Measurements from ENCODE around the gene OPRM1. TPM values are rescaled to one million over a fixed set of nuclear protein-coding genes. Genes with fewer than 3 reads are reported as not detected.

The OPRM1 gene
- total and polyA plus RNA-seq, 2 of the 8 experiments (the other 6 are each of a cell fraction or from before 2014, with no cell fraction given), result not detected

- TF ChIP-seq, protein P1, sequence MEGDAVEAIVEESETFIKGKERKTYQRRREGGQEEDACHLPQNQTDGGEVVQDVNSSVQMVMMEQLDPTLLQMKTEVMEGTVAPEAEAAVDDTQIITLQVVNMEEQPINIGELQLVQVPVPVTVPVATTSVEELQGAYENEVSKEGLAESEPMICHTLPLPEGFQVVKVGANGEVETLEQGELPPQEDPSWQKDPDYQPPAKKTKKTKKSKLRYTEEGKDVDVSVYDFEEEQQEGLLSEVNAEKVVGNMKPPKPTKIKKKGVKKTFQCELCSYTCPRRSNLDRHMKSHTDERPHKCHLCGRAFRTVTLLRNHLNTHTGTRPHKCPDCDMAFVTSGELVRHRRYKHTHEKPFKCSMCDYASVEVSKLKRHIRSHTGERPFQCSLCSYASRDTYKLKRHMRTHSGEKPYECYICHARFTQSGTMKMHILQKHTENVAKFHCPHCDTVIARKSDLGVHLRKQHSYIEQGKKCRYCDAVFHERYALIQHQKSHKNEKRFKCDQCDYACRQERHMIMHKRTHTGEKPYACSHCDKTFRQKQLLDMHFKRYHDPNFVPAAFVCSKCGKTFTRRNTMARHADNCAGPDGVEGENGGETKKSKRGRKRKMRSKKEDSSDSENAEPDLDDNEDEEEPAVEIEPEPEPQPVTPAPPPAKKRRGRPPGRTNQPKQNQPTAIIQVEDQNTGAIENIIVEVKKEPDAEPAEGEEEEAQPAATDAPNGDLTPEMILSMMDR (IDR thresholded peaks at IDR 0.05; ENCODE audit: control extremely low read depth in 1 of 3, insufficient read depth in 1 of 3, low read depth in 1 of 3, low read length in 3 of 3), result no peak
- no peak for TF ChIP-seq FOSL1 (IDR thresholded peaks at IDR 0.05; ENCODE audit: insufficient read depth, low read depth, low read length)
- TF ChIP-seq CHD1 (IDR thresholded peaks at IDR 0.05; ENCODE audit: low read depth, low read length), result no peak
- no peak for TF ChIP-seq CREB1 (IDR thresholded peaks at IDR 0.05)
Measured at GRCh38 chr6:154266560-154267099, 227.6 kb downstream of the OPRM1 start (continued).

Measured in H1 (cell line).